Measurements from ENCODE around the gene PLS3.

Gene PLS3

GRCh38 chrX:115696939-115697338 is 136.0 kb downstream of the PLS3 start:
- DNase-seq: no peak

- no peak for DNase-seq
Observed at GRCh38 chrX:115697806-115698205, 136.8 kb downstream of the PLS3 start.

All from NCI-H2081 treated with DMSO at 0.1 percent for 48 hours (cell line).